DOHH2 (cell line): Measurements from ENCODE around the gene MOCS2.

Experiments
- CTCF ChIP-seq: fragments of 200-600 bp; sonication (generic); IDR thresholded peaks from one replicate; pipeline ENCODE4 v1.5.1; 2014; ENCODE audit warnings: antibody characterized with exemption, mild to moderate bottlenecking, low read depth, low read length; ENCODE audit not compliant: poor library complexity, severe bottlenecking
- EZH2phosphoT487 ChIP-seq: fragments of 200-600 bp; sonication (generic); IDR thresholded peaks from 2 replicates; pipeline ENCODE4 v1.6.1; 2017; ENCODE audit warnings: borderline replicate concordance, mild to moderate bottlenecking, antibody characterized with exemption, low read length, moderate library complexity, mixed read lengths

- no peak for TF ChIP-seq CTCF
- no peak for TF ChIP-seq EZH2phosphoT487
Observed at GRCh38 chr5:53112909-53113308, 3.4 kb upstream of the MOCS2 start.
